Chondrocyte (in vitro differentiated cells): ENCODE data around the gene ZNF740. TPM values are rescaled to one million over a fixed set of nuclear protein-coding genes. Genes with fewer than 3 reads are reported as not detected.
A peak's percentile ranks its signal among the peaks of the same experiment; 100 is the strongest.

ENCODE experiments used
- DNase-seq: peaks from one replicate; pipeline ENCODE4 v3.0.0; 2021; ENCODE audit warnings: mixed read lengths, low spot score
- H3K27ac Mint-ChIP-seq: one replicate; pipeline ENCODE4 v1.8.0; 2021; ENCODE audit warnings: mild to moderate bottlenecking, moderate library complexity, mixed read lengths; ENCODE audit not compliant: unreplicated experiment
- H3K27me3 Mint-ChIP-seq: 2 replicates; pipeline ENCODE4 v1.8.0; 2021; ENCODE audit warnings: low read depth, mixed read lengths
- H3K36me3 Mint-ChIP-seq: 2 replicates; pipeline ENCODE4 v1.8.0; 2021; ENCODE audit warnings: low read depth, mixed read lengths
- H3K4me1 Mint-ChIP-seq: 2 replicates; pipeline ENCODE4 v1.8.0; 2021; ENCODE audit warnings: low read depth, mild to moderate bottlenecking, mixed read lengths
- H3K4me3 Mint-ChIP-seq: one replicate; pipeline ENCODE4 v1.8.0; 2021; ENCODE audit warnings: mild to moderate bottlenecking, moderate library complexity, mixed read lengths; ENCODE audit not compliant: unreplicated experiment
- H3K9me3 Mint-ChIP-seq: 2 replicates; pipeline ENCODE4 v1.8.0; 2021; ENCODE audit warnings: low read depth, mixed read lengths
- total RNA-seq: library from RNA; stranded (reverse); gene quantifications from 3 replicates; pipeline ENCODE4 v1.2.1, GENCODE V29; 2021
- TF ChIP-seq, protein P1 (sequence below): fragments of 200-600 bp; sonication (generic); IDR thresholded peaks from 2 replicates; pipeline ENCODE4 v1.5.0; 2021; ENCODE audit warnings: antibody characterized with exemption, mild to moderate bottlenecking, moderate library complexity

ZNF740 gene
- total RNA-seq, 1 donor from 2014 or later = 36.7 TPM

DNA sequence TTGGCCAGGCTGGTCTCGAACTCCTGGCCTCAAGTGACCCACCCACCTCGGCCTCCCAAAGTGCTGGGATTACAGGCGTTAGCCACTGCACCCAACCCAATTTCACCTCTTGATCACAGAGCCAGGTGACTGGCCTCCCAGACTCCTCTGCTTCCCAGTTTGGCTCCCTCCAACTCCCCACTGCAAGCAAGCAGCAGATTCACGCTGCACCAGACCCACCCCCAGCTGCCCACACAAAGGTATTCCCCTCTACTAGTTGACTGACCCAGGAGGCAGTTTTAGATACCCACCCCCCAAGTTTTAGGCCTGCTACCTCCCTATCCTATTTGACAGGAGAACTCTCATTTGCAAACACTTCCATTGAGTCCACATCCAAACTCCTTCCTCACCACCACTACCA is 46.3 kb downstream of the ZNF740 start:
- Mint-ChIP-seq H3K4me1 (peaks cover 58% of the 10 kb centered on the region), H3K27ac (no peak overlapping the region), H3K36me3 (peaks cover 2% of the 10 kb centered on the region), H3K27me3 (no peaks in the 10 kb centered on the region), H3K9me3 (no peaks in the 10 kb centered on the region), H3K4me3 (no peak overlapping the region)
- TF ChIP-seq, protein P1, sequence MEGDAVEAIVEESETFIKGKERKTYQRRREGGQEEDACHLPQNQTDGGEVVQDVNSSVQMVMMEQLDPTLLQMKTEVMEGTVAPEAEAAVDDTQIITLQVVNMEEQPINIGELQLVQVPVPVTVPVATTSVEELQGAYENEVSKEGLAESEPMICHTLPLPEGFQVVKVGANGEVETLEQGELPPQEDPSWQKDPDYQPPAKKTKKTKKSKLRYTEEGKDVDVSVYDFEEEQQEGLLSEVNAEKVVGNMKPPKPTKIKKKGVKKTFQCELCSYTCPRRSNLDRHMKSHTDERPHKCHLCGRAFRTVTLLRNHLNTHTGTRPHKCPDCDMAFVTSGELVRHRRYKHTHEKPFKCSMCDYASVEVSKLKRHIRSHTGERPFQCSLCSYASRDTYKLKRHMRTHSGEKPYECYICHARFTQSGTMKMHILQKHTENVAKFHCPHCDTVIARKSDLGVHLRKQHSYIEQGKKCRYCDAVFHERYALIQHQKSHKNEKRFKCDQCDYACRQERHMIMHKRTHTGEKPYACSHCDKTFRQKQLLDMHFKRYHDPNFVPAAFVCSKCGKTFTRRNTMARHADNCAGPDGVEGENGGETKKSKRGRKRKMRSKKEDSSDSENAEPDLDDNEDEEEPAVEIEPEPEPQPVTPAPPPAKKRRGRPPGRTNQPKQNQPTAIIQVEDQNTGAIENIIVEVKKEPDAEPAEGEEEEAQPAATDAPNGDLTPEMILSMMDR = no peak
- no peak for DNase-seq

DNA sequence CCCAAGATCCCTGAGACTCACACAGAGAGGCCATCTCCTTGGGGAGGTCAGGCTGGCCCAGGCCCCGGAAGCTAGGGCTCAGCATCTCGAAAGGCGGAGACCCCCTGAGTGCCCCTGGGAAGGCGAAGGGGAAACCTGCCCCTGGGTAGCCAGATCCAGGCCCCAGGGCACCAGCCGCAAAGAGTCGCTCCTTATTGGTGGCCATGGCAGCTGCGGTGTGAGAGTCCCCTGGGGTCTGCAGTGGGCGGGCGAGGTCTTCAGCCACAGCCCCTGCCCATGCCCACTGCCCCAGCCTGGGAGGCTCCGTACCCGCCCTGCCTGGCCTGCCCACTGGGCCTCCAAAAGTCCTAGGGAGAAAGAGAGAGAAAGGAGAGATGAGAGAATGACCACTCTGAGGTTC is 46.8 kb downstream of the ZNF740 start:
- Mint-ChIP-seq H3K27me3 (no peaks in the 10 kb centered on the region), H3K9me3 (no peaks in the 10 kb centered on the region), H3K27ac (no peak overlapping the region), H3K4me1 (peaks cover 54% of the 10 kb centered on the region), H3K36me3 (peaks cover 2% of the 10 kb centered on the region), H3K4me3 (no peak overlapping the region)
- DNase-seq = no peak
- TF ChIP-seq, protein P1 = no peak

DNA sequence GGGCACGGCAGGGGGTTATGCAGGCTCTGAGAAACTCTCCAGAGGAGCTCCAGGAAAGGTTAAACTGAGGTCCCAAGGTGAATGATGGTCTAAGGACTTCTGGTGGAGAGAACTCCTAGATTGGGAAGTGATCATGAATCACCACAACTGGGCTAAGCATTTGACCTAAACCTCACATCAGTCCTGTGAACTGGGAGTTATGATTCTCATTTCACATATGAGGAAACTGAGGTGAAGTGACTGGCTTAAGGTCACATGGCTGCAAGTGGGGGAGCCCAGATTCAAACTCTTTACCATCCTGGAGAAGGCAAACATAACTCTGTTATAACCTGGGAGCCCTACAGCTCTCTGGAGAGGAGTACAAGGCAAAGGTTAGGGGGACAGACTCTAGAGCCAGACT is 47.3 kb downstream of the ZNF740 start:
- TF ChIP-seq, protein P1 = no peak
- peaks cover 54% of the 10 kb centered on the region for H3K4me1 Mint-ChIP-seq

DNA sequence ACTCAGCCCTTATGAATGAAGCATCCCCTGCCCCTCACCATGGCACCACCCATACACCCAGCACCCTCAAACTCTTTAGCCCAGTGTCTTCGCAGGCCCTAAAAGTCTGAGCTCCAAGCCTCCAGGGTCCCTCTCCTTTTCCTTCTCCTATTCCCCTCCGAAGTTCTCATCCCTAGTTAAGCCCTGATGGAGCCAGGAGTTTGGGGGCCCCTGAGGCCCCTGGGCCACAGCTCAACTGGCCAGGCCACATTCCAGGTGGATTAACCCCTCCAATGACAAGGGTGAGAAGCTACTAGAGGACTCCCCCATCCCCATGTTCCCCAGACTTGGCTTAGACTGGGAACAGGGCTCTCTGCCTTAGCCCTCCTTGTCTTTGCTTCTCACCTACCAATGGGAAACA is 48.9 kb downstream of the ZNF740 start:
- no peak overlapping the region for H3K4me3 Mint-ChIP-seq
- H3K27ac Mint-ChIP-seq = no peak overlapping the region
- TF ChIP-seq, protein P1 = no peak
- H3K4me1 Mint-ChIP-seq = peaks cover 51% of the 10 kb centered on the region
- no peak for DNase-seq
- H3K9me3 Mint-ChIP-seq = no peaks in the 10 kb centered on the region
- peaks cover 2% of the 10 kb centered on the region for H3K36me3 Mint-ChIP-seq
- H3K27me3 Mint-ChIP-seq = no peaks in the 10 kb centered on the region

More for the DNA sequence above, 47.3 kb downstream of the ZNF740 start:
- H3K27ac Mint-ChIP-seq = peak overlapping the region; percentile 17
- H3K9me3 Mint-ChIP-seq = no peaks in the 10 kb centered on the region
- no peak for DNase-seq
- peaks cover 2% of the 10 kb centered on the region for H3K36me3 Mint-ChIP-seq
- no peaks in the 10 kb centered on the region for H3K27me3 Mint-ChIP-seq
- no peak overlapping the region for H3K4me3 Mint-ChIP-seq

DNA sequence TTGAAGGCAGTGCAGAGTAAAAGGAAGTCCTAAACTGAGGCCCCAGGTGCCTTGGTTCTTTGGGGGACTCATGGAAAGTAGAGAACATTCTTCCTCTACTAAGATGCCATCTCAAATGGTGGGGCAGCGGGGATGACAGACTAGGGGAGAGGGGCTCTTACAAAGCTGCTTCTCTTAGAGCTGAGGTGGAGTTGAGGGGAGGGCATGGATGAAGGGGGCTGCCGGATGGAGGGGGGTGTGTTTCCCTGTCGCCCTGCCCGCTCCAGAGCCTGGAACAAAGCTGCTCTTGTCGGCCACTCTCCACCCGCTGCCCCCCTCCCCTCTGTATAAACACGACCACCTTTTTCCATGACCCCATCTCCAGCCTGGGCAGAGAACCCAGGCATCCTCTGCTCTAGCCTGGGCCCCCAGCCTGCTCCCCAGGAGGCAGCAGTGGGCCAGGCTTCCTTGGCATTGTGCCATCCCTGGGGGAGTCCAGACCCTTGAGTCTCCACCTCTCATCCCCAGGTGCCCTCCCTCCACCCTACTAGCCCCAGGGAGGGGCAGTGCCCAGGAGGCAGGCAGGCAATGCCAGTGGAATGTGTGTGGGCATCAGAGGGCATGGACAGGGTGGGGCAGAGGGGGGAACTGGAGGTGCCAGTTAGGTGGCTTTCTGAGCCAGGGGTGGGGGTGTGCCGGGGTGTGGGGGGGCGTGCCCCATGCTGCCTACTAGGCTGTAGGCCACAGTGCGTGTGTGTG is 49.8 kb downstream of the ZNF740 start:
- H3K4me3 Mint-ChIP-seq = no peak overlapping the region
- no peaks in the 10 kb centered on the region for H3K27me3 Mint-ChIP-seq
- H3K27ac Mint-ChIP-seq = no peak overlapping the region
- DNase-seq = no peak
- H3K4me1 Mint-ChIP-seq = peaks cover 42% of the 10 kb centered on the region
- H3K9me3 Mint-ChIP-seq = no peaks in the 10 kb centered on the region
- peaks cover 2% of the 10 kb centered on the region for H3K36me3 Mint-ChIP-seq
- TF ChIP-seq, protein P1 = no peak
